Loucy (cell line): Measurements from ENCODE around the gene NOD2.

Experiments
- H2AFZ ChIP-seq: fragments of 200-600 bp; sonication (generic); 2 replicates; pipeline ENCODE4 v1.6.0; 2016; ENCODE audit warnings: antibody characterized with exemption, mild to moderate bottlenecking, low read length, moderate library complexity
- H3F3A ChIP-seq: fragments of 200-600 bp; 2 replicates; pipeline ENCODE4 v1.6.0; 2016; ENCODE audit warnings: antibody characterized with exemption, low read depth, mild to moderate bottlenecking
- H3K27me3 ChIP-seq: fragments of 200-600 bp; sonication (generic); 2 replicates; pipeline ENCODE4 v1.6.1; 2014; ENCODE audit warnings: low read length, mild to moderate bottlenecking; ENCODE audit not compliant: insufficient read depth, poor library complexity, severe bottlenecking
- H3K36me3 ChIP-seq: fragments of 200-600 bp; sonication (generic); 2 replicates; pipeline ENCODE4 v1.6.1; 2016; ENCODE audit warnings: low read length; ENCODE audit not compliant: insufficient read depth
- H3K4me1 ChIP-seq: fragments of 200-600 bp; sonication (generic); 2 replicates; pipeline ENCODE4 v1.5.1; 2014; ENCODE audit warnings: low read length, mild to moderate bottlenecking; ENCODE audit not compliant: insufficient read depth, poor library complexity, severe bottlenecking
- H3K4me2 ChIP-seq: fragments of 200-600 bp; sonication (generic); 2 replicates; pipeline ENCODE4 v1.6.0; 2014; ENCODE audit warnings: antibody characterized with exemption, low read length, low read depth, mild to moderate bottlenecking; ENCODE audit not compliant: poor library complexity, severe bottlenecking
- H3K4me3 ChIP-seq: fragments of 200-600 bp; sonication (generic); 2 replicates; pipeline ENCODE4 v1.5.1; 2014; ENCODE audit warnings: low read length, mild to moderate bottlenecking, mixed read lengths; ENCODE audit not compliant: poor library complexity, severe bottlenecking
- H3K79me2 ChIP-seq: fragments of 200-600 bp; sonication (generic); 2 replicates; pipeline ENCODE4 v1.6.1; 2014; ENCODE audit warnings: low read length; ENCODE audit not compliant: insufficient read depth
- H3K9ac ChIP-seq: fragments of 200-600 bp; sonication (generic); 2 replicates; pipeline ENCODE4 v1.6.0; 2014; ENCODE audit warnings: mild to moderate bottlenecking, low read depth, low read length, moderate library complexity; ENCODE audit not compliant: poor library complexity, severe bottlenecking
- H3K9me2 ChIP-seq: fragments of 200-600 bp; sonication (generic); replicated peaks from 2 replicates; pipeline ENCODE4 v1.6.1; 2016; ENCODE audit warnings: low read depth, low read length, mixed read lengths
- H3K9me3 ChIP-seq: fragments of 200-600 bp; sonication (generic); 2 replicates; pipeline ENCODE4 v1.6.1; 2014; ENCODE audit warnings: mild to moderate bottlenecking, antibody characterized with exemption, low read length, low read depth; ENCODE audit not compliant: insufficient read depth
- H4K20me1 ChIP-seq: fragments of 200-600 bp; sonication (generic); 2 replicates; pipeline ENCODE4 v1.6.0; 2014; ENCODE audit warnings: antibody characterized with exemption, low read length, mild to moderate bottlenecking; ENCODE audit not compliant: insufficient read depth, poor library complexity, severe bottlenecking
- CTCF ChIP-seq: fragments of 200-600 bp; sonication (generic); conservative IDR thresholded peaks from 2 replicates; pipeline ENCODE4 v1.5.1; 2014; ENCODE audit warnings: mild to moderate bottlenecking, antibody characterized with exemption, low read length
- EZH2phosphoT487 ChIP-seq: fragments of 200-600 bp; IDR thresholded peaks from 2 replicates; pipeline ENCODE4 v1.6.1; 2018; ENCODE audit warnings: antibody characterized with exemption, mild to moderate bottlenecking, moderate library complexity, borderline replicate concordance

The NOD2 gene

DNA sequence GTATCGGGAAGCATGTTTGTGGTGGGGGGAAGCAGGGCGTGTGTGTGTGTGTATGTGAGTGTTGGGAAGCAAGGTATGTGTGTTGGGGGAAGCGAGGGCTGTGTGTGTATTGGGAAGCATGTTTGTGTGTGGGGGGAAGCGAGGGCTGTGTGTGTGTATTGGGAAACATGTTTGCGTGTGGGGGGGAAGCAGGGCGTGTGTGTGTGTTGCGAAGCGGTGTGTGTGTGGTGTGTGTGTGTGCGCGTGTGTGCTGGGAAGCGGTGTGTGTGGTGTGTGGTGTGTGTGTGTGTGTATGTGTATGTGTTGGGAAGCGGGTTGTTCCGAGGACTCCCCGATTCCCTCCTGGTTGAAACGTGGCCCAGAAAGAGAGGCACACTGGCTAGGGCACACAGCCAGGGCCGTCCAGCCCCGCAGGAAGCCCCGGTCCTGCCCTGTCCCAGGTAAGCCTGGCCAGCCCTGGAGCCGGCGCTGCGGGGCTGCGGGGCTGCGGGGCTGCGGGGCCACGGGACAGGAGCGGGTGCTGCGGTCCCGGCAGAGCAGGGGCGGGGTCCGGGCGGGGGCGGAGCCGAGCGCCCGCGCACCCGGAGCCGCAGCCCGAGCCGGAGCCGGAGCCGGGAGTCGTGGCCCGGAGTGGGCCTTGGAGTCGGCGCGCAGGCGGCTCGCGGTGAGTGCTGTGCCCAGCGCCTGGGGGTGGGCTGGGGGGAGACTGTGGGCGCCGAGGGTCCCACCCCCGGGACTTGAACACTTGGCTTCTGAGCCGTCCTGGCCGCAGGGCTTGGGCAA is at the start of gene NOD2:
Gene NOD2, plus strand, starts transcription at position 608 of the 783 bp plus-strand sequence. CDS start 5,890 bp downstream, outside the sequence.
- H3K9me2 ChIP-seq, result no peaks in the 10 kb centered on the region
- H3K9me3 ChIP-seq, result no peaks in the 10 kb centered on the region
- H3F3A ChIP-seq, result no peaks in the 10 kb centered on the region
- no peaks in the 10 kb centered on the region for H3K36me3 ChIP-seq
- no peak within 1 kb of the TSS for H3K4me3 ChIP-seq
- H2AFZ ChIP-seq, result no peak within 1 kb of the TSS
- H3K9ac ChIP-seq, result no peak within 1 kb of the TSS
- peaks cover 16% of the 10 kb centered on the region for H3K4me1 ChIP-seq
- H3K79me2 ChIP-seq, result no peaks in the 10 kb centered on the region
- H4K20me1 ChIP-seq, result no peaks in the 10 kb centered on the region
- no peaks in the 10 kb centered on the region for H3K27me3 ChIP-seq
- H3K4me2 ChIP-seq, result no peak within 1 kb of the TSS
- TF ChIP-seq CTCF (no peak), EZH2phosphoT487 (no peak)

GRCh38 chr16:50644245-50644644 is 49.2 kb upstream of the NOD2 start:
- Histone ChIP-seq H3F3A (no peaks in the 10 kb centered on the region), H3K9me3 (no peaks in the 10 kb centered on the region), H3K9ac (no peak overlapping the region), H3K79me2 (no peaks in the 10 kb centered on the region), H3K27me3 (no peaks in the 10 kb centered on the region), H3K4me3 (no peak overlapping the region), H3K36me3 (no peaks in the 10 kb centered on the region), H4K20me1 (no peaks in the 10 kb centered on the region), H3K4me1 (peaks cover 4% of the 10 kb centered on the region), H3K4me2 (no peak overlapping the region), H3K9me2 (no peaks in the 10 kb centered on the region), H2AFZ (no peak overlapping the region)
- no peak for TF ChIP-seq EZH2phosphoT487
- TF ChIP-seq CTCF, result no peak

GRCh38 chr16:50644729-50645128 is 48.7 kb upstream of the NOD2 start:
- TF ChIP-seq EZH2phosphoT487 (no peak), CTCF (peak; percentile 67)
- Histone ChIP-seq H3K9me2 (no peaks in the 10 kb centered on the region), H3K27me3 (no peaks in the 10 kb centered on the region), H3K9me3 (no peaks in the 10 kb centered on the region), H3K9ac (no peak overlapping the region), H3K4me2 (no peak overlapping the region), H3K4me1 (peaks cover 4% of the 10 kb centered on the region), H2AFZ (no peak overlapping the region), H3K4me3 (no peak overlapping the region), H3K36me3 (no peaks in the 10 kb centered on the region), H3K79me2 (no peaks in the 10 kb centered on the region), H3F3A (no peaks in the 10 kb centered on the region), H4K20me1 (no peaks in the 10 kb centered on the region)
